Measurements from ENCODE around the gene SLFN12. TPM values are rescaled to one million over a fixed set of nuclear protein-coding genes. Genes with fewer than 3 reads are reported as not detected.

SLFN12 gene
- total RNA-seq, 1 donor from 2014 or later: 50.4 TPM

Other genes with a start within 250 kb of the SLFN12 start
- not detected in 2 replicates for gene SLC35G3, start 238.1 kb downstream of the SLFN12 start, total RNA-seq
- 16.3 TPM in 2 replicates for gene SLFN5, start 189.4 kb downstream of the SLFN12 start, total RNA-seq
- 28.3 and 55.6 TPM in 2 replicates for gene SLFN11, start 58.9 kb downstream of the SLFN12 start, total RNA-seq
- 0.65 and 2.2 TPM in 2 replicates for gene SLFN13, start 16.3 kb upstream of the SLFN12 start, total RNA-seq
- 0.20 TPM in 1 of 2 replicates, not detected in the other for gene SLFN12L, start 105.2 kb upstream of the SLFN12 start, total RNA-seq
- gene SLFN14, start 128.3 kb upstream of the SLFN12 start, total RNA-seq: not detected in 2 replicates
- gene PEX12, start 146.1 kb upstream of the SLFN12 start, total RNA-seq: 1.7 and 3.6 TPM in 2 replicates
- gene AP2B1, start 154.8 kb upstream of the SLFN12 start, total RNA-seq: 77.8 and 85.9 TPM in 2 replicates